Activated CD8-positive, alpha-beta T cell treated with anti-CD3 and anti-CD28 coated beads for 36 hours (primary cell): ENCODE data around the gene PRPF19. TPM values are rescaled to one million over a fixed set of nuclear protein-coding genes. Genes with fewer than 3 reads are reported as not detected.

Experiments used
- ATAC-seq: fragments of 200-7000 bp; cut with Tn5 transposase; one replicate; pipeline ENCODE4 v1.10.0; 2021; ENCODE audit warnings: mild to moderate bottlenecking, moderate library complexity
- CTCF ChIA-PET: fragments of 350-600 bp; sonication (Branson Sonifier 250); formaldehyde crosslinking; loops from one replicate; lab custom pipeline; 2021; ENCODE audit warnings: antibody characterized with exemption; lab: Charles Lee
- POLR2A ChIA-PET: fragments of 350-600 bp; sonication (Branson Sonifier 250); formaldehyde crosslinking; loops from one replicate; lab custom pipeline; 2021; ENCODE audit warnings: antibody characterized with exemption; lab: Charles Lee
- DNase-seq: peaks from one replicate; pipeline ENCODE4 v3.0.0-alpha.2; 2020
- H3K27ac Mint-ChIP-seq: one replicate; pipeline ENCODE4 v1.8.0; 2021; ENCODE audit warnings: mild to moderate bottlenecking, mixed read lengths
- H3K27me3 Mint-ChIP-seq: one replicate; pipeline ENCODE4 v1.8.0; 2021; ENCODE audit warnings: mixed read lengths
- H3K36me3 Mint-ChIP-seq: one replicate; pipeline ENCODE4 v1.8.0; 2021; ENCODE audit warnings: low read depth, mixed read lengths
- H3K4me1 Mint-ChIP-seq: one replicate; pipeline ENCODE4 v1.8.0; 2021; ENCODE audit warnings: low read depth, mixed read lengths
- H3K4me3 Mint-ChIP-seq: one replicate; pipeline ENCODE4 v1.8.0; 2021; ENCODE audit warnings: mild to moderate bottlenecking, moderate library complexity, mixed read lengths
- H3K9me3 Mint-ChIP-seq: one replicate; pipeline ENCODE4 v1.8.0; 2021; ENCODE audit warnings: mixed read lengths
- CTCF ChIP-seq: fragments of 200-600 bp; IDR thresholded peaks from one replicate; pipeline ENCODE4 v1.8.0; 2022; ENCODE audit warnings: antibody characterized with exemption, mild to moderate bottlenecking
- intact Hi-C: fragments of 100-400 bp; cut with micrococcal nuclease; formaldehyde crosslinking; loops from one replicate; pipeline ENCODE4 v1.10.0; 2022
- total RNA-seq, 2 experiments: library from RNA; stranded (reverse); gene quantifications; one replicate each; pipeline ENCODE4 v1.2.3, GENCODE V29; 2021

Gene PRPF19
- total RNA-seq, 2 experiments from 2014 or later = 142 to 150 TPM

DNA sequence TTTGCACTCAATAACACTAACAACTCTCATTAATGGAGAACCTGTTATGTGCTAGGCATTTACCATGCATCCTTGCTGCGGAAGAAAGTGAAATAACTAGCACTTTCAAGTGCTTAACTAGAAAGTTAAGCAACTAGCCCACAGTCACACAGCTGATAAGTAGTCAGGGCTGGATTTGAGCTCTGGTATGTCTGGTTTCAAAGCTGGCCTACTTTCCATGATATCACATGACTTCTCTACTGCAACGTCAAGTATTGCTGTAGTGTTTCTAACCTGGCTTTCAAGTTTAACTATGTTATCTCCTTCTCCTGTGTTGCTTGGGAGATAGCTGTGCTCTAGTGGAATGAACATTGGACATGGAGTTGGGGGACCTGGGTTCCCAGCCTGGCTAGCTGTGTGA, 33.5 kb upstream of the PRPF19 start:
- ChIA-PET POLR2A (interaction anchor here (0.6 to 2.4 kb wide), 3 partner anchors 10 to 190 kb away, joined by 3 to 8 read pairs (median 3); no protein-coding TSS in a partner anchor), CTCF (interaction anchor here (0.8 to 2.3 kb wide), 11 partner anchors 9 to 247 kb away, joined by 3 to 7 read pairs (median 3); no protein-coding TSS in a partner anchor)
- DNase-seq = no peak
- H3K36me3 Mint-ChIP-seq = no peaks in the 10 kb centered on the region
- intact Hi-C loops = no loop called here
- TF ChIP-seq CTCF = no peak
- no peaks in the 10 kb centered on the region for H3K9me3 Mint-ChIP-seq
- H3K4me1 Mint-ChIP-seq = no peaks in the 10 kb centered on the region
- H3K27ac Mint-ChIP-seq = no peak overlapping the region
- no peak overlapping the region for H3K4me3 Mint-ChIP-seq
- no peak for ATAC-seq
- no peaks in the 10 kb centered on the region for H3K27me3 Mint-ChIP-seq

DNA sequence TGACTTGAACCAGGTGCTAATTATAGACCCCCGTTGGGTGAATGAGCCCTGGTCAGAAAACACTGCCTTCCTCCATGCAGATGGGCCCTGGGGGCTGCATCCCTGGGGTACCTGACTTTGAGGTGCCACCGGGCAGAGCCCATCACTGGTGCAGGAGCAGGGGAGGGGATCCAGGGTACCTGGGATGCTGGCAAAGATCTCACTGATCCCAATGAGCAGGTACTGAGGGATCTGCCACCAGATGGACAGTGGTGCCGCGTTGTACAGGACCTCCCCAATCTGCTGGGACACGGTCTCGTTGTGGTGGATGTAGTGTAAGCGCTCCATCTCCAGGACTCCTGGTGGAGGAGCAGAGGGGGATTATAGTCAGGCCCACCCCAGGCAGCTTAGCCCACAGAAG, 32.9 kb upstream of the PRPF19 start:
- H3K9me3 Mint-ChIP-seq = no peaks in the 10 kb centered on the region
- H3K27ac Mint-ChIP-seq = no peak overlapping the region
- intact Hi-C loops = no loop called here
- no peak for DNase-seq
- no peaks in the 10 kb centered on the region for H3K4me1 Mint-ChIP-seq
- ChIA-PET CTCF (interaction anchor here (1.1 to 2.3 kb wide), 4 partner anchors 11 to 30 kb away, joined by 3 to 5 read pairs (median 4); no protein-coding TSS in a partner anchor), POLR2A (no interaction called here)
- H3K36me3 Mint-ChIP-seq = no peaks in the 10 kb centered on the region
- no peak for TF ChIP-seq CTCF
- H3K4me3 Mint-ChIP-seq = no peak overlapping the region
- H3K27me3 Mint-ChIP-seq = no peaks in the 10 kb centered on the region
- no peak for ATAC-seq

- peaks cover 1% of the 10 kb centered on the region for H3K27me3 Mint-ChIP-seq
- H3K4me1 Mint-ChIP-seq = no peaks in the 10 kb centered on the region
- ATAC-seq = no peak
- CTCF ChIA-PET = no interaction called here
- DNase-seq = no peak
- H3K4me3 Mint-ChIP-seq = no peak overlapping the region
- intact Hi-C loops = no loop called here
- H3K36me3 Mint-ChIP-seq = no peaks in the 10 kb centered on the region
- no peaks in the 10 kb centered on the region for H3K9me3 Mint-ChIP-seq
- POLR2A ChIA-PET = no interaction called here
- H3K27ac Mint-ChIP-seq = no peak overlapping the region
- TF ChIP-seq CTCF = no peak
Measured at GRCh38 chr11:60938500-60938899, 32.1 kb upstream of the PRPF19 start.

- H3K27me3 Mint-ChIP-seq = peaks cover 1% of the 10 kb centered on the region
- no peak overlapping the region for H3K4me3 Mint-ChIP-seq
- DNase-seq (no peak), ATAC-seq (no peak)
- no peak for TF ChIP-seq CTCF
- H3K27ac Mint-ChIP-seq = no peak overlapping the region
- ChIA-PET CTCF (no interaction called here), POLR2A (no interaction called here)
- no peaks in the 10 kb centered on the region for H3K9me3 Mint-ChIP-seq
- H3K4me1 Mint-ChIP-seq = no peaks in the 10 kb centered on the region
- intact Hi-C loops = no loop called here
- no peaks in the 10 kb centered on the region for H3K36me3 Mint-ChIP-seq
Measured at GRCh38 chr11:60937811-60938210, 31.4 kb upstream of the PRPF19 start.

DNA sequence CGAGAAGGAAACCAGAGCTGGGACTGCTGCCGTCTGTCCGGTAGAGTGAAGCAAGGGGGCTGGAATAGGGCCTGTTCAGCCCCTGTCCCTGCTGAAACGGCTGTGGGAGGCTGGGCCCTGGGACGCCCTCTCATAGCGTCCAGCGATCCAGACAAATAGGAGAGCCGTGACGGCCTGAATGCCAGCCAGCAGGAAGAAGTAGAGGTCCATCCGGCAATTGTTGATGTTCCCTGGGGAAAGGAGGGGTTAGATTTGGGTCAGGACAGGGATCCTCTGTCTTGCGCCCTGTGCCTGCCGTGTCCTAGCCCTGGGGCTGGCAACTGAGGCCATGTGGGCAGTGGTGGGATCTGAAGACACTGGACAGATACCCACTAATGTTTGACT, 30.8 kb upstream of the PRPF19 start:
- H3K36me3 Mint-ChIP-seq = no peaks in the 10 kb centered on the region
- H3K27ac Mint-ChIP-seq = no peak overlapping the region
- intact Hi-C loops = no loop called here
- CTCF ChIA-PET = no interaction called here
- DNase-seq (no peak), ATAC-seq (no peak)
- no peak overlapping the region for H3K4me3 Mint-ChIP-seq
- TF ChIP-seq CTCF = no peak
- H3K4me1 Mint-ChIP-seq = no peaks in the 10 kb centered on the region
- H3K27me3 Mint-ChIP-seq = peaks cover 1% of the 10 kb centered on the region
- no peaks in the 10 kb centered on the region for H3K9me3 Mint-ChIP-seq
- POLR2A ChIA-PET = no interaction called here
